RWPE1 (cell line): ENCODE data around the gene SAMD8.

Source experiments
- CTCF ChIA-PET: fragments of 350-600 bp; sonication (Branson Sonifier 250); formaldehyde crosslinking; extraction: SDS; loops from one replicate; lab custom pipeline; 2021; lab: Yijun Ruan, JAX
- POLR2A ChIA-PET: fragments of 400-600 bp; formaldehyde crosslinking; extraction: SDS; loops from one replicate; lab custom pipeline; 2020; ENCODE audit warnings: antibody characterized with exemption; ENCODE audit not compliant: low non-redundant PET; lab: Yijun Ruan, JAX
- DNase-seq: peaks from one replicate; pipeline ENCODE4 v3.0.0; 2012; ENCODE audit warnings: low spot score
- H3K27ac ChIP-seq: fragments of 450-650 bp; 2 replicates; pipeline ENCODE4 v1.5.1; 2017
- TF ChIP-seq, protein P1 (sequence below): fragments of 450-650 bp; conservative IDR thresholded peaks from 2 replicates; pipeline ENCODE4 v1.5.1; 2017; ENCODE audit warnings: low read depth, mild to moderate bottlenecking

SAMD8 gene

GRCh38 chr10:75099952-75100763 lies 11.3 kb upstream of the SAMD8 start:
- peak; percentile 86 for DNase-seq
- POLR2A ChIA-PET = no interaction called here
- TF ChIP-seq, protein P1, sequence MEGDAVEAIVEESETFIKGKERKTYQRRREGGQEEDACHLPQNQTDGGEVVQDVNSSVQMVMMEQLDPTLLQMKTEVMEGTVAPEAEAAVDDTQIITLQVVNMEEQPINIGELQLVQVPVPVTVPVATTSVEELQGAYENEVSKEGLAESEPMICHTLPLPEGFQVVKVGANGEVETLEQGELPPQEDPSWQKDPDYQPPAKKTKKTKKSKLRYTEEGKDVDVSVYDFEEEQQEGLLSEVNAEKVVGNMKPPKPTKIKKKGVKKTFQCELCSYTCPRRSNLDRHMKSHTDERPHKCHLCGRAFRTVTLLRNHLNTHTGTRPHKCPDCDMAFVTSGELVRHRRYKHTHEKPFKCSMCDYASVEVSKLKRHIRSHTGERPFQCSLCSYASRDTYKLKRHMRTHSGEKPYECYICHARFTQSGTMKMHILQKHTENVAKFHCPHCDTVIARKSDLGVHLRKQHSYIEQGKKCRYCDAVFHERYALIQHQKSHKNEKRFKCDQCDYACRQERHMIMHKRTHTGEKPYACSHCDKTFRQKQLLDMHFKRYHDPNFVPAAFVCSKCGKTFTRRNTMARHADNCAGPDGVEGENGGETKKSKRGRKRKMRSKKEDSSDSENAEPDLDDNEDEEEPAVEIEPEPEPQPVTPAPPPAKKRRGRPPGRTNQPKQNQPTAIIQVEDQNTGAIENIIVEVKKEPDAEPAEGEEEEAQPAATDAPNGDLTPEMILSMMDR = peak; percentile 95

DNA sequence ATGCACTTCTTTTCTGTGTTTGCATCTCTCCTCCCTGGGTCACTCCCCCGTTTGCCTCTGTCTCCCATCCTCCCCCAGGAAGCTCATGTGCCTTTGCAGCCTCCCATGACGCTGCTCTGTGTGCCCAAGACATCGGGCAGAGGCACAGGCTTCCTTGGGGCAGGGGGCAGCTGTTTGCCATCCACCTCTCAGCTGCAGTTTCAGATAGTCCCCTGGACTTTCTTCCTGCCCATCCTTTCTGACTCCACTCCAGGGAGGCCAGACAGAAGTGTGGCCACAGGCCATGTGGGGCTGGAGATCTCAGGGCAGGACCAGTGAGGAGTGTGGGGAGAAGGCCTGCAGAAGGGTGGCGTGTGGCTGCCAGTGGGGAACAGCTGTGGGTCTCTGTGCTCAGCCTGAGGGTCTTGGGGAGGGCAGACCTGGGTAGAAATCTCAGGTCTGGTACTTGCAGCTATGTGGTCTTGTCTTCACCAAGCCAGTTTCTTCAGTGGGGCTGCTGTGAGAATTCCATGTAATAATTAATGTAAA lies 10.6 kb upstream of the SAMD8 start:
- no peak for DNase-seq
- CTCF ChIA-PET = interaction anchor here (0.7 to 1.4 kb wide), 4 partner anchors 43 to 507 kb away, joined by 3 to 6 read pairs (median 4); no protein-coding TSS in a partner anchor
- POLR2A ChIA-PET = no interaction called here
- TF ChIP-seq, protein P1 = no peak
- H3K27ac ChIP-seq = 0 out of 2 replicates have a peak overlapping the region, but pooled peaks have one; percentile 18

More at GRCh38 chr10:75099952-75100763, 11.3 kb upstream of the SAMD8 start:
- CTCF ChIA-PET = interaction anchor here (0.5 to 1.4 kb wide), 14 partner anchors 19 to 996 kb away, joined by 3 to 6 read pairs (median 3); no protein-coding TSS in a partner anchor
- H3K27ac ChIP-seq = 0 out of 2 replicates have a peak overlapping the region, but pooled peaks have one; percentile 18

GRCh38 chr10:75101416-75102251 lies 9.8 kb upstream of the SAMD8 start:
- POLR2A ChIA-PET = no interaction called here

DNA sequence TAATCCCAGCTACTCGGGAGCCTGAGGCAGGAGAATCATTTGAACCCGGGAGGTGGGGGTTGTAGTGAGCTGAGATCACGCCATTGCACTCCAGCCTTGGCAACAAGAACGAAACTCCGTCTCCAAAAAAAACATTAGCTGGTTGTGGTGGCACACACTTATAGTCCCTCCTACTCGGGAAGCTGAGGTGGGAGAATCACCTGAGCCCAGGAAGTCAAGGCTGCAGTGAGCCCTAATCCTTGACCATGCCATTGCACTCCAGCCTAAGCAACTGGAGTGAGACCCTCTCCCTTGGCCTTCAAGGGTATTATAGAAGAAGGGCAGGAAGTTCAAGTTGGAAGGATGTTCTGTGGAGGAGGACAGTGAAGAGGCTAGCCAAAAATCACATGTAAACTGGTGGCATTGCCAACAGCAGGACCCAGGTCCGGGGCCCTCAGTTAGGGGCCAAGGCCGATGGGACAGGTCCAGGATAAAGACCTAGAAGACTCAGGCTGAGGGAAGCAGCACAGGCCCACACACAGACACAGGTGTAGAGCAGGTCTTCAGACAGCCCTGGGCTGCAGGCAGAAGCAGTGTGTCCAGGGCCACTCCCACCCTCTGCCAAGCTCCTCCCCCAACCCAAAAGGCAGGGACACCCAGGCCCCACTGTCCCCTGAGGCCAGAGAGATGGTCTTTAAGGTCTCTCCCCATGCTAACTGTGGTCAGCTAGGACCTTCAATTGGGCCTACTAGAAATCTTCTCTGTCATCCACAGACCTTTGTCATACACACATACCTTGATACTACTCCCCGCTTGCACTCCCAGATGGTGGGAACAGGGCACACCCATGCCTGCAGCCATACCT lies 8.4 kb upstream of the SAMD8 start:
- peak overlapping the region; percentile 72 for H3K27ac ChIP-seq
- POLR2A ChIA-PET = no interaction called here
- CTCF ChIA-PET = interaction anchor here (0.6 kb wide), 1 partner anchor 852 kb away, joined by 3 read pairs; no protein-coding TSS in a partner anchor
- DNase-seq = no peak
- TF ChIP-seq, protein P1 = no peak

More at GRCh38 chr10:75101416-75102251, 9.8 kb upstream of the SAMD8 start:
- DNase-seq = no peak
- CTCF ChIA-PET = no interaction called here
- no peak overlapping the region for H3K27ac ChIP-seq
- TF ChIP-seq, protein P1 = no peak

- DNase-seq = no peak
- H3K27ac ChIP-seq = peak overlapping the region; percentile 72
- ChIA-PET POLR2A (interaction anchor here (0.5 kb wide), 1 partner anchor 20 kb away, joined by 3 read pairs; no protein-coding TSS in a partner anchor), CTCF (interaction anchor here (0.6 kb wide), 3 partner anchors 10 to 1333 kb away, joined by 3 to 4 read pairs (median 3); no protein-coding TSS in a partner anchor)
- TF ChIP-seq, protein P1 = no peak
Measured at GRCh38 chr10:75103881-75104686, 7.4 kb upstream of the SAMD8 start.
